ENCODE measurements around the gene MRPL34.
A peak's percentile ranks its signal among the peaks of the same experiment; 100 is the strongest.
"Not testable (repeated sequence)": the region's sequence is repeated elsewhere in the genome, so short reads cannot be mapped to it uniquely, and the experiment has no call there.

The MRPL34 gene

DNA sequence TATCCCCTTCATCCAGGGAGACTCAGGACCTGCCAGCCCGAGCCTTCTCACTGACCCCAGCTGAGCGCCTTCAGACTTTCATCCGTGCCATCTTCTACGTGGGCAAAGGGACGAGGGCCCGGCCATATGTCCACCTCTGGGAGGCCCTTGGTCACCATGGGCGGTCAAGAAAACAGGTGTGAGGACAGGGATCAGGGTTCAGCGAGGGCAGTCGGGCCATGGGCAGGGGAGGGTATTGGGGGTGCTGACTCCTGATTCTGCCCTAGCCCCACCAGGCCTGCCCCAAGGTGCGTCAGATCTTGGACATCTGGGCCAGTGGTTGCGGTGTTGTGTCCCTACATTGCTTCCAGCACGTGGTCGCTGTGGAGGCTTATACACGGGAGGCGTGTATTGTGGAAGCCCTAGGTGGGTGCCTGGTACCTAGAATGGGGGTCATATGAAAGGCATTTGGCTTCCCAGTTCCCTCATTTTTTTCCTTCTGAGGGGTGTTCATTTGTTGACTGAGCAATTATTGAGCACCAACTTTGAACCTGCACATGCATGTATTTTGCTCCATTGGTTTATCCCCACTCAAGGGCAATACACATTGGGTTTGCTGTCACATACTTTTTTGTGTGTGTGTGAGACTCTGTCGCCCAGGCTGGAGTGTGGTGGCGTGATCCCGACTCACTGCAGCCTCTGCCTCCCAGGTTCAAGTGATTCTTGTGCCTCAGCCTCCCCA lies 20.1 kb upstream of the MRPL34 start:
- no peak for DNase-seq

DNA sequence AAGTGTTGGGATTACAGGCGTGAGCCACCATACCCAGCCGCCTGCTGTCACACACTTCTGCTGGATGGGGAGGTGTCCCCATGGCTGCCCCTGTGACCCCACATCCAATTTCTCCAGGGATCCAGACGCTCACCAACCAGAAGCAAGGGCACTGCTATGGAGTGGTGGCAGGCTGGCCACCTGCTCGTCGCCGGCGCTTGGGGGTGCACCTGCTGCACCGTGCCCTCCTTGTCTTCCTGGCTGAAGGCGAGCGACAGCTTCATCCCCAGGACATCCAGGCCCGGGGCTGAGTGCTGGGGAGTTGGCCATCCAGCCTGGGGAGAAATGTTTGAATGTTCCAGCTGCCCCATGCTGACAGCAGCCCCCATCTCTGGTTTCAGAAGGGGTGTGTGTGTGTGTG lies 19.4 kb upstream of the MRPL34 start:
- no peak for DNase-seq

DNA sequence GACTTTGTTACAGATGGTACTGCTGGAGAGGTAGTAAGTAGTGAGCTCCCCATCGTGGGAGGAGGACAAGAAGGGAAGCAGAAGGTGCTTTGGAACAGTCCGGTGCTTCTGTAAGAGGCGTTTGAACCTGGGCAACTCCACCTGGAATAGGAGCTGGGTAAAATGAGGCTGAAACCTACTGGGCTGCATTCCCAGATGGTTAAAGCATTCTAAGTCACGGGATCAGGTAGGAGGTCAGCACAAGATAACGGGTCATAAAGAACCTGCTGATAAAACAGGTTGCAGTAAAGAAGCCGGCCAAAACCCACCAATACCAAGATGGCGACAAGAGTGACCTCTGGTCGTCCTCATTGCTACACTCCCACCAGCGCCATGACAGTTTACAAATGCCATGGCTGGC lies 18.9 kb upstream of the MRPL34 start:
- DNase-seq: no peak

DNA sequence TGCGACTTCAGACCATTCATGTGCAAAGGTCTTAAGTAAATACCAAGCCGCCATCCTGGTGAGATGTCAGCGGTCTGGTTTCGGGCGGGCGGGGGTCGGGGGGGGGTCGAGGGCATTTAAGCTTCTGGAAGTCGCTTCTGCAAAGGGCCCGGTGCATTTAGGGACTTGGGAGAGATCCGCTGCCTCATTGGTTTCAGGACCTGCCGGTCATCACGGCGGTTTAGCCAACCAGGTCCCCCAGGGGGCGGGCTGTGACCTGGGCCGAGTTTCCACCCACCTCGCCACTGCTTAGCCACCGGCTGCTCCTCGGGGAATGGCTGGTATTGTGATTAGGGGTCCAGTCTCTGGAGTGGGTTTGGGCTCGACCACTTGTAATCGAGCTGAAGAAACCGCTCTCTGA lies 16.2 kb upstream of the MRPL34 start:
- DNase-seq: no peak

DNA sequence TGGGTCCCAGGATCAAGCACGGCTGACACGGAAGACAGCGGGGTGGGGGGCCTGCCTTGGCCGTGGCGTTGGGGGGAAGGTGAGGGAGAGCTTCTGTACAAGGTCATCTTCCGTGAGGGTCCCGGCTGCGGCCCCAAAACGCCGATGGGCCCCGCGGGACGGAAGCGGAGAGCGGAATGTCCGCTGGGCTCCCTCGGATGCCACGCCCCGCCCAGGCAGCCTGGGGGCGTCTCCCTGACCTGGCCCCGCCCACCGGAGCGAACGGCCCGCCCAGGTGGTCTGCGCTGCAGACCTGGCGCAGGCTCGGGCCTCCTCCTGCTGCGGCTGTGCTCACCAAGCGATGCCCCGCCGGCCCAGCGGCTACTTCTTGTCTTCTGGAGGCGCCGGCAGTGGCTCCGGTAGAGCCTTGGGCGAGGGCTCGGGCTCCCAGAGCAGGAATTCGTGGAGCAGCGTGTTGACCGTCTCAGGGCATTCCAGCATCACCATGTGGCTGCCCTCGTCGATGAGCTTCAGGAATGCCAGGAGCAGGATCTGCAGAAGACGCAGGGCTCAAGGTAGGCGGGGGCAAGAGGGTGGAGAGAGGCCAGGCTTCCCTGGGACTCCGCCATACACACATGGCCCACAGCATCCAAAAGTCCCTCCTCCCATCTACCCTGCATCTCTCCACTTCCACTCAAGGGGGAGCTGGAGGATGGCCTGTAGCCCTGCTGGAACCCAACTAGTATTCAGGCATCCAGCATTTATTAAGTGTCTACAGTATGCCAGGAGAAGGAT lies 13.2 kb upstream of the MRPL34 start:
- DNase-seq: peak; percentile 76

DNA sequence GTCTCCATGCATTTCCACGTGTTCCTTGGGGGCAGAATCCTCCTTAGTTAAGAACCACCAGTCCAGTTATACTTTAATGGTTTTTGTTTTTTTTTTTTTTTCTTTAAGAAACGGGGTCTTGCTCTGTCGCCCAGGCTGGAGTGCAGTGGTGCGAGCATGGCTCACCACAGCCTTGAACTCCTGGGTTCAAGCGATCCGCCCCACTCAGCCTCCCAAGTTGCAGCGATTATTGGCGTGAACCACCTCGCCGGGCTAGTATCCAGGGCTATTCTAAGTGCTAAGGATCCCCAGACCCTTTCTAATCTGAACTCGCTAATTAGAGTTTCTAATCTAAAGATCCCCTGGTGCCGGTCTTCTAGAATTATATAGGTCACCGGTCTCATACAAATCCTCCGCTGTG lies 12.1 kb upstream of the MRPL34 start:
- DNase-seq: no peak

DNA sequence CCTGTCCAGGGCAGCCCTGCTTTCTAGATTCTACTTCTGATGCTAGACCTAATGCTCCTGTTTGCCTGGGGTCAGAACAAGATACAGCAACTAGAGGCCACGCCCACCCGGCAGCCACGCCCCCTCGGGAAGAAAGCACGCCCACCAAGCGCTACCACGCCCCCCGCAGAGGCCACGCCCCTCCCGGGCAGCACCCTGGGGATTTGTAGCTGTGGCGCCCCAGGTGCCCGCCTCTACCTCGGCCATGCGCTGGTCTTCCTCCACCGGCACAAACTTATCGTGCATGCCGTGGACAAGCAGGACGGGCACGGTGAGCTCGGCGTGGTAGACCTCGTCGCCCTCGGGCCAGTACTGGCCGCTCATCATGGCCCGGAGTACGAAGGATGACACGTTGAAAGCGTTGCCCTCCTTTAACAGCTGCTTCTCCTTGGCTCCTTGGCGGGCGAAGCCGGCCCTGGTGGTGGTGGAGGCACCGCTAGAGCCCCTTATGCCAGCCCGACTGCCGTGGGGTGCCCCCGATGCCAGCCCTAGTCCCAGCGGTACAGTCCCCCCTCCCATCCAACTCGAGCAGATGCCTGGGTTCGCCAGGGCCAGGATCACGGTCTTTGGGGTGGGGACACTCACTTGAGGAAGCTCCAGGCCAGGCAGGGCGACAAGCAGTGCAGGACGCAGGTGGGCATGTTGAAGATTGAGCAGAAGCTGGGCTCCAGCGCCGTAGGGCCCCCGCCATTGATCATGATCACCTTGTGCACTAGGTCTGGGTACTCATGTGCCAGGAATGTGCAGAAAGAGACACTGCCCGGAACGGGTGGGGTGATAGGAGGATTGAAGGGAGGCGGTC lies 11.4 kb upstream of the MRPL34 start:
- DNase-seq: peak; percentile 36

DNA sequence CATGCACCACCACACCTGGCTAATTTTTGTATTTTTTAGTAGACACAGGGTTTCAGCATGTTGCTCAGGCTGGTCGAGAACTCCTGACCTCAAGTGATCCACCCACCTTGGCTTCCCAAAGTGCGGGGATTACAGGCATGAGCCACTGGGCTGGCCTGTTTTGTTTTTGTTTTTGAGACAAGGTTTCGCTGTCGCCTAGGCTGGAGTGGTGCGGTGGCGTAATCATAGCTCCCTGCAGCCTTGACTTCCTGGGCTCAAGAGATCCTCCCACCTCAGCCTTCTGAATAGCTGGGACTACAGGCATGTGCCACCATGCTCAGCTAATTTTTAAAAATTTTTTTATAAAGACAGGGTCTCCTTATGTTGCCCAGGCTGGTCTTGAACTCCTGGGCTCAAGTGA lies 10.1 kb upstream of the MRPL34 start:
- DNase-seq: not testable (repeated sequence)

DNA sequence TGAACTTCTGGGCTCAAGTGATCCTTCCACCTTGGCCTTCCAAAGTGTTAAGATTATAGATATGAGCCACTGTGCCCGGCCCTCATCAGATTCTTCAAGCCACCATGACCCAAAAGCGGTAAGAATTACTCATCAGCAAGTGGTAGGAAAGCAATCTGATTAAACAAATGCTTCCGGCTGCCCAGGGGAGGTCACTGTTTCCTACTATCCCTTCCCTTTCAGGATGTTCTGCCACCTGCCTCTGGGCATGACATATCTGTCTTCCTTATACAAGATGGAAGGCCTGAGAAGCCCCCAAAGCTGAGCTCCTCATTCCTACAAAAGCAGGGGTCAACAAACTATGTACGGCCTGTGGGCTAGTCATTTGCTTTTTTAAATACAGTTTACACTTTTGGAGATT lies 9.4 kb upstream of the MRPL34 start:
- no peak for DNase-seq

DNA sequence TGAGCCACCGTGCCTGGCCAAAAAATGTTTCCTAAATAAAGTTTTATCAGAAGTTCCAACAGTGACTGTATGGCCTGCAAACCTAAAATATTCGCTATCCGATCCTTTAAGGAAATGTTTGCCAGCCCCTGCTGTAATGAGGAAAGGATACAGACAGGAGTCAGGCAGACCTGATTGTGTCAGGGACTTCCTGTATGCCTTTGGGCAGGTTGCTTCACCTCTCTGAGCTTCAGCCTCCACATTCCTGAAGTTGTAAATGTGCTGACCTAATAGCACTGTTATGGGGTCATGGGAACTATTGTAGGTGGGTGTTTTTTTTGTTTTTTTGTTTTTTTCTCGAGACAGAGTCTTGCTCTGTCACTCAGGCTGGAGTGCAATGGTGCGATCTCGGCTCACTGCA lies 8.7 kb upstream of the MRPL34 start:
- DNase-seq: no peak

DNA sequence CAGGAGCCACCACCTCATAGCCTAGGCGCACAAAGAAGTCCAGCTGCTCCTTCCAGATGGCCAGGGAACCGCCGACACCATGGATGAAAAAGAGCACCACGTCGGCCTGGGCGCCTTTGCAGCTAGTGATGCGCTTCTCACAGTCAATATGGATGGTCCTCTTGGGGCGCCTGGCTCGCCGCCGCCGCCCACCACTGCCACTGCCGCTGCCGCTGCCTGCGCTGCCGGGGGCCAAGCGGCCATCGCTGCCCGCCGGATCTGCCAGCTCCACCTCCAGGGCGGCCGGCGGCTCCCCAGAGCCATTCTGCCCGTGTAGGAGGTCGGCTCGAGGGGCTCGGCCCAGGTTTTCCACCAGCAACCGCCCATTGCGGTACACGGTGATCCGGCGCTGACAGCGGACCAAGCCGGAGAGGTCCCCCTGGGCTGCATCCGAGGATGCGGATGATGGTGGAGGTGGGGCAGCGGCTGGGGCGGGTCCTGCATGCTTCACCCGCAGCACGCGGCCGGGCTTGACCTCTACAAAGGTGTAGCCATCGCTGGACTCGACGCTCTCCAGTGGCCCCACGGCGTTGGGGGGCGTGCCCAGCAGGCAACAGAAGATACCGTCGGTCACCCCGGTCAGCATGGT lies 4.6 kb upstream of the MRPL34 start:
- DNase-seq: no peak

DNA sequence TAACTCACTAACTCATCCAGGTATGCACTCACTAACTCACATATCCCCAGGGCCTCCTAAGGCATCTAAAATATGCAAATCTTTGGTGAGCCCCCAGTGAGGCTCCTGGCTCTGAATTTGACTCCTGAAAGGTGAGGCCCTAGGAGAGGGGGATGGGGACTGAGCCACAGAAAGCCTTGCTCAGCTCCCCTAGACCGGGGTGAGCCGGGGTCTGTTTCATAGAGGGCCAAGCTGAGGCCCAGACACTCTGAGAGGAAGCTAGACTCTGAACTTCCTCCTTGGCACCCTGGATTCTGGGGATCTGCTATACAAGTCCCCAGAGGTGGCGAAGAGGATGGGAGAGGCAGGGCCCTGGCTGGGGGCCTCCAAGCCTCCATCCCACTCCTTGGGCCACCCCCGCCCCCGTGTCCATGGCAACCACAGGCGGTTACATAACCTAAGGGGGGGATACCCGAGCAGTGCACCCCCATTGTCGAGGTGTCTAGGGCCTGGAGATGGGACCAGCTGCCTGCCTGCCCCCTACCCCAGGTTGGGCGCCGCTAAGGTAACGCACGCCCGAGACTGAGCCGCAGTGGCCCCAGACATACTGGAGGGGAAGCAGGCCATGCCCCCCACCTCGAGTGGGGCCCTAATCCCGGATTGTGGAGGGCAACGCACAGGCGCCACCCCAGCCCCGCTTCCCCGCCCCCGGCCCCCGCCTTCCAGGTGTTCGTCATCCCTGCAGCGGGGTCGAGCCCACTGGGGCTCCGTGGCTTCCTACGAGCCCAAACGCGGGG lies 3.1 kb upstream of the MRPL34 start:
- no peak for DNase-seq

DNA sequence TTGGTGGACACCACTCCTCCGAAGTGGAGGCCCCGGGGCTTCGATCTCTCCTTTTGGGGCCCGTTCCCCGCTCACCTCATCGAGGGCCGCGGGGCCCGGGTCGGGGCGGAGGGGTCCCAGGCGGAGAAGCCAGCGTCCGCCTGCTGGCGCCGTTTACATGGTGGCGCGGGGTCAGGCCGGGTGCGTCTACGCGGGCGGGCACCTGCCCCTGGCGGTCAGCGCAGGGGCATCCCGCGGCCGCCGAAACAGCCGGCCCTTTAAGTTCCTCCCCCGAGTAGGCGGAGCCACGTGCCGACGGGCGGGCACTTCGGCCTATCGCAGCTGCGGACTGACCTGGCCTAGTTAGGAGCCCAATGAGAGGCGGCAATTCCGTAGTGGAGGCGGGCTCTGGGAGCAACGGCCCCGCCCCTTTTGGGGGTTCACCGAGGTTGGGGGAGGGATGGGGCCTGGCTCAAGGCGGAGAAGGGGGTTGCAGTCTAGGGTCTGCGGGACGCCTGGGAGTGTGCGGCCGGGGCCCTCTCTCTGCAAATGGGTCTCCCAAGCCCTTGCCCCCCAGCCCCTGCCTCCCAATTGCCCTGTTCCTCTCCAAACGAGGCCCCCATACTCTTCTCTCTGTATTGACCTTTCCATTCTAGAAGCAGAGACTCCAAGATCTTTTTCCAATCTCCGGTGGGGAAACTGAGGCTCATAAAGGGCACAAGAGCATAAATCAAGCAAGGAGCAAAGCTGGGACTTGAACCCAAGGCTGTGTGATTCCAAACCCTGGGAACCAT lies 2.3 kb upstream of the MRPL34 start, which contains the start of gene ABHD8:
ABHD8 (minus strand) TSS at position 259 of the 773 bp plus-strand sequence. CDS start 1,809 bp downstream, outside the sequence.
- DNase-seq: peak; percentile 88

DNA sequence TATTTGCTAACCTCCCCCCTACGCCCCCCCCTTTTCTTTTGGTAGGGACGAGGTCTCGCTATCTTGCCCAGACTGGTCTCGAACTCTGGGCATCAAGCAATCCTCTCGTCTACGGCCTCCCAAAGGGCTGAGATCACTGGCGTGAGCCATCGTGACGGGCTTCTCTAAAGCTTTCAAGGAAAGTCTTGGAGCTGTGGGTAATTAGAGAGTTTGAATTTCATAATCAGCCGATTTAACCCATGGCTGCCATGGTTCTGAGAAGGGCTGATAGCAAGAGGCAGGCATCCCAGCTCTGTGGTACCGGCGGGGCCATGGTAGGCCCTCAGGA lies 1.8 kb upstream of the MRPL34 start:
- DNase-seq: no peak

DNA sequence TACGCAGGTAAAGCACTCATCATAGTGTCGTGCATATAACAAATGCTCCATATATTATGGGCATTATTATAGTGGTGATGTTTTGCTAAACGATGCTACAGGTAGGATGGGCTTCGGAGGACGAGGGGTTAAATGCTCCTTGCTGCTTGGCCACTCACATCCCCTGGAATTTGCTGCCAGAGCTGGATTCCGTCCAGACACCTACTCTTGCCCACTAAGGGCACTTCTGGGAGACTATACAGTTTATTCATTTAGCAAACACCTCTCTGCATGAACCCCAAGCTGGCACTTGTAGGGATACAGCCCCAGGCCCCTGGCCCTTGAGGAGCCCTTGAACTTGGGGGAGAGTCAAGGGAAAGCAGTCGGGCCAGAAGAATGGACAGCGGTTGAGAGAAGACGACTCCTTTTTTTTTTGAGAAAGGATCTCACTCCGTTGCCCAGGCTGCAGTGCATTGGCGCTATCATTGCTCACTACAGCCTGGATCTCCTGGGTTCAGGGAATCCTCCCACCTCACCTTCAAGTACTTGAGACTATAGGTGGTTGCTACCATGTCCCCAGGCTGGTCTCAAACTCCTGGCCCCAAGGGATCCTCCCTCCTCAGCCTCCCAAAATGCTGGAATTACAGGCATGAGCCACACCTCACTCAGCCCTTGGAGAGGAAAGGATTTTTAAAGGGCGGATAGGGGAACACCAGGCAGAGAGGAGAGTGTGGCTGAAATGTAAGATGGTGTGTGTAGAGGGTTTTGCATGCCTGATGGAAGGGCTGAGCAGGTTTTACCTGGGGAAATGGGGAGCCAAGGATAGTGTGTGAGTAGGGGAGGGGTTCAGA lies 1.1 kb upstream of the MRPL34 start:
- DNase-seq: no peak

DNA sequence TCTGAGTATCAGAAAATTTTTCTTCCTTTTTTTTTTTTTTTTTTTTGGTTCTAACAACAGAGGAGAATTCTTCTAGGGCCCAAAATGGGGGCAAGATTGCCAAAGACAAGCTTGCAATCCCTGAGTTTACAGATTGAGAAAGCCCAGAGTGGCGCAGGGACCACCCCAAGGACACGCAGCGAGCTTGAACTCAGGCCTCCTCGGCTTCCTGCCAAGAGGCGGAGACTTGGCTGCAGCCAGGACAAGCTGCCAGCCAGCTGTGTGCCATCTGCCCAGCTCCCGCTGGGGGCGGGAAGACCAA lies 506 bp upstream of the MRPL34 start:
- no peak for DNase-seq

DNA sequence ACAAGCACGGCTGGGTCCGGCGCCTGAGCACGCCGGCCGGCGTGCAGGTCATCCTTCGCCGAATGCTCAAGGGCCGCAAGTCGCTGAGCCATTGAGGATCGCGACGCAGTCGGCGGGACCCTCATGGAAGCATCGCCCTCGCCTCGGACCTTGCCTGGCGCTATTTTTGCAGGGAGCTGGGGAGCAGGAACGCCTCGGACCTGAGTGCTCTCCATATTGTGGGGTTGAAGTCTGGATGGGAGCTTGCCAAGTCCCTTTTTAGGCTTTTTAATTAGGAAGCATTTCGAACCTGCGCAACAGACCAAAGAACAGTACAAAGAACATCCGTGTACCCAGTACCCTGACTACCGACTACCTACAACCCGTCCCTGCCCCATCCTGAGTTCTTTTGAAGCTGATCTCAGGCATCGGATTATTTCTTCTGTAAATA lies 628 bp downstream of the MRPL34 start:
- no peak for DNase-seq

DNA sequence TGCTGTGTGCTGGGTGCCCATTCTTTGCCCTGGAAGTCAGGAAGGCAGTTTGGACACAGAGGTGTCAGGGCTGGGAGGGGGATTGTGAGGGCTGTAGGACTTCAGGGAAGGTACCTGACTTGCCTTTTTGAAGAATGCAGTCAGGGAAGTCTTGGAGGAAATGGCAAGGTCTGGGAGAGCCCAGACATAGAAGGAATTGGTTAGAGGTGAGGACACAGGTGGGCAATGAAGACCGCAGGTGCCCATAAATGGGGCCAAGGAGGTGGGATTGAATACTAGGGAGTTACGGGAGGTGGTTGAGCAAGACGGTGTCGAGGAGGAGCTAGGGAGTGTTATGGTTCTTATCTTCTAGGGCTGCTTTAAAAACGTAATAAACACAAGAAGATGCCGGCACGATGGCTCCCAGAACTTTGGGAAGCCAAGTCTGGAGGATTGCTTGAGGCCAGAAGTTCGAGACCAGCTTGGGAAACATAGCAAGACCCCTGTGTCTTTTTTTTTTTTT lies 2.3 kb downstream of the MRPL34 start:
- DNase-seq: no peak

DNA sequence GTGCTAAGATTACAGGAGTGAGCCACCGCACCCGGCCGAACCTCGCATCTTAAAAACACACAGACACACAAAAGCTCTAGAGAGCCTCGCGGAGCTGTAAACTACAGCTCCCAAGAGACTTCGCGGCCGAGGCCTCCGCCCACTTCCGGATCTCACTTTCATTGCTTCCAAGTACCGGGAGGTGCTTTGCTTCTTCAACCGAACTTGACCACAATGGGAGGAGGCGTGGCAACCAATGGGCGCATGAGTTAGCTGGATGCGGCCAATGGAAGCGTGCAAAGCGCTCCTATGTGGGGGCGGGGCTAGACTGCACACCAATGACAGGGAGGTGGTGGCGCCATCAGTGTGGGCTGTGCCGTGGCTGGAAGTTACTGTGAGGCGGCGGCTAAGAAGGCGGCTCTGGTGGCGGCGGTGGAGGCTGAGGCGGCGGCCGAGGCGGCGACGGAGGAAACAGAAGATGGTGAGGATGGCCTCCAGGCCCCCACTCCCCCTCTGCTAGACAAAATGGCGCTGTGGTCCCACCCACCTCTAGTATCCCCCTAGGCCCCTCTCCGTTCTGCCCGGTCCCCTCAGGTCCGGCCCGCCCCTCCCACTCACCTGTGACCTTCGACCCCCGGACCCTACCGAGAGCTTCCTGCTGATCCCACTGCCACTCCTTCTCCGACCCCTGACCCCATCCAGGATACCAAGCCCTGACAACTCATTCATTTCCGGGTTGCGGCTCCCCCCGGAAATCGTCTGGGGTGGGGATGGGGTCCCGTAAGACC lies 3.7 kb downstream of the MRPL34 start, which contains the start of gene DDA1:
DDA1 (plus strand) TSS at position 366 of the 767 bp plus-strand sequence; CDS start at position 458, 92 bp downstream.
- DNase-seq: peak; percentile 99
